Hair follicular keratinocyte (primary cell): Measurements from ENCODE around the gene HMGN1. TPM values are rescaled to one million over a fixed set of nuclear protein-coding genes. Genes with fewer than 3 reads are reported as not detected.

Source experiments
- total RNA-seq: library from RNA; depleted of rRNA; stranded (reverse); fragments of >200 nt; gene quantifications from 2 replicates; pipeline ENCODE4 v1.2.3, GENCODE V29; 2015

HMGN1 gene, protein sequence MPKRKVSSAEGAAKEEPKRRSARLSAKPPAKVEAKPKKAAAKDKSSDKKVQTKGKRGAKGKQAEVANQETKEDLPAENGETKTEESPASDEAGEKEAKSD
- 282 and 406 TPM in 2 replicates for total RNA-seq

GRCh38 chr21:39348355-39349210, at the start of gene HMGN1:
TSS of gene HMGN1 (minus strand) at chr21:39349088. CDS start at chr21:39348917, 171 bp downstream.

DNA sequence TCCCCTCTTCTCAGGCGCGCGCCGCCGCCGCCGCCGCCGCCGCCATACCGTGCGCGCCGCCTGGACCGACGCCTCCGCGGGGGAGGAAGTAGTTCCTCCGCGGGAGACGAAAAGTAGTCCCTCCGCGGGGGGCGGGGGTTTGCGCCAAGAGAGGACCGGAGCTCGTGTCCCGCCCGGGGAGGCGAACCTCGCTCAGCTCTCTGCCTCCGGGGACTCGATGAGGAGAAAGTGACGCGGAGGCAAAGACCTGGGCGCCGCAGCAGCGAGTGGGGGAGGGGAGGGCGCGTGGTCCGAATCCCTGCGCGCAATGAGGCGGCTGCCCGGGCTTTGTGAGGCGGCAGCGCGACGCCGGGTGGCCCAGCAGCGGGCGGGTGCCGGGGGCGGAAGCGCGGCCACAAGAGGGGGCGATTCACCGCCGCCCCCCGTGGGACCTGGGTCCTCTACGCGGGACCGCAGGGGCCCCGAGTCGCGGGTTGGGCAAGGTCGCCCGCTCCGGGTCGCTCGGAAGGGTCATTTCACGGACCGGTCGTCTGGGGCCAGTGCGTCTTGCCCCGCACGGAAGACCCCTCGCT, 35.2 kb downstream of the HMGN1 start, which contains the start of gene BRWD1:
Gene BRWD1 (minus strand): TSS at position 62 of the 572 bp plus-strand sequence. CDS start 141 bp downstream, outside the sequence.

Other genes starting within 250 kb of the HMGN1 start
- gene PSMG1, start 165.6 kb downstream of the HMGN1 start, total RNA-seq, result 65.3 and 135 TPM in 2 replicates
- gene BRWD1, start 35.5 kb downstream of the HMGN1 start, total RNA-seq, result 18.1 and 24.9 TPM in 2 replicates
- 0.19 and 0.47 TPM in 2 replicates for gene LCA5L, start 96.7 kb upstream of the HMGN1 start, total RNA-seq
- 0.46 and 0.70 TPM in 2 replicates for gene SH3BGR, start 102.9 kb upstream of the HMGN1 start, total RNA-seq